ENCODE data around the gene KCTD3.

KCTD3 gene

DNA sequence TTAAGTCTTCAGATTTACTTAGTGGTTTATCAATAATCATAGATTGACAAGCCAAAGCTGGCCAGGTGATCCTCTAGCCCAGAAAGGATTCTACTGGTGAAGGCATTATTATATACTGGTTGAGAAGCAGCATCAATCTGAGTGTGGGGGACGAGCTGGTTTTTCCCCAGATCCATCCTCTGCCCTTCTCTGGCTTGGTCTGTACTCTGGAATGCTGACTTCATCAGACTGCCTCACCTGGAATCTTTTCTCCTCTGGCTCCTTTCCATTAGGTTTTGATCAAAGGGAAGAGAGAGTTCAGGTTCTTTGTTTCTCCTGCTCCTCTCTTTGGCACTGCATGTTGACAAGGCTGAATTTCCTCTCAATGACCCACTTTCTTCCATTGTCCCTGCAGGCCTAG, 93.9 kb downstream of the KCTD3 start:
- no peak for DNase-seq

- peak; percentile 5 for DNase-seq
Observed at GRCh38 chr1:215665215-215665614, 98.1 kb downstream of the KCTD3 start.

DNA sequence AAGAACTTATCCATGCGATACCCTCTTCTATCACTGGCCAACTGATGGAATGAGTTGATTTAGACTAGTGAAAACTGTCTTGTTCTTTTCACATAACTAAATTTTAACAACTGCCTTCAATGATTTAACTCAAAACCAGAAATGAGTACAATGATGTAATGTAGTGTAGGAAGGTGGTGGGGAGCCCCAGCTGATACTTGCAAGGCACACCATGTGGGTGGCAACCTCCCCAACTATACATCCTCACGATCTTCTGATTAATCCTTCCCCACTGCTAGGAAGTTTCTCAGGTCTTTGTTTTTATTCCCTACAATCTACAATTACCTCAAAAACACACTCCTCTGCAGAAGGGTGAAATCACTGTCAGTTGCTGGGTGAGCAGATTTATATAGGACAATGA, 100.7 kb downstream of the KCTD3 start:
- no peak for DNase-seq

DNA sequence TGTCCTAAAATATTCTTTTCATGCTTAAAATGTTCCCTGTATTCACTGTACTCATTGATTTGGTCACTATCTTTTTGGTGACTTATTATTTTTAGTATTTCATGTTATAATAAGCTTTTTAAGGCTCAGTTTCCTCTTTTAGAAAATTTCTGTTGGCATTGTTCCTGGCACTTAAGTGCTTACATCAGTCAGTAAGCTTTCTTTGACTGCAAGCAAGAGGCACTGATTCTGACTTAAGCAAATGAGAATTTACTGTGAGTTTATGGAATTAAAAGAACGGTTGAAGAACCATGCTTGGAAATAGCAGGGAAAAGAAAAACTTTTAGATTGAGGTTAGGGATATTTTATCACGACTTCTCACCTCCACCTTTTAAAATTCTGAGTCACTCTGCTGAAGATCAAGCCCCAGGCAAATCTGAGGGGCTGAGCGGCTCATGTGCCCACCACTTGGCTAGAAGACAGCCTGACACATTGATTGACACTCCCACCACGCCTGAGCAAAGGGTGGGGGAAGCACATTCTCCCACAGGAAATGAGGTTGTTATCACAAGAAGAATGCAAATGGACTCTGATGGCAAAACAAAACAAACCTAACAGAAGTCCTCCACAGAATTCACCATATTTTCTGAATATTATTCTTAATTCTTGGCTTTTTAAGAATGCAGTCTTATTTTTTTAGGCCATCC, 102.8 kb downstream of the KCTD3 start:
- DNase-seq, result no peak
